ENCODE data around the gene CLIC6.
"Not testable (repeated sequence)": the region's sequence is repeated elsewhere in the genome, so short reads cannot be mapped to it uniquely, and the experiment has no call there.

CLIC6 gene

GRCh38 chr21:34695434-34695833, 26.6 kb downstream of the CLIC6 start:
- no peak for DNase-seq

- DNase-seq, result no peak
Observed at GRCh38 chr21:34696121-34696520, 27.3 kb downstream of the CLIC6 start.

GRCh38 chr21:34697826-34698225, 29.0 kb downstream of the CLIC6 start:
- DNase-seq, result no peak

GRCh38 chr21:34698270-34699015, 29.6 kb downstream of the CLIC6 start:
- no peak for DNase-seq

- DNase-seq, result no peak
Observed at GRCh38 chr21:34700605-34701004, 31.8 kb downstream of the CLIC6 start.

- DNase-seq, result no peak
Observed at GRCh38 chr21:34701726-34702125, 32.9 kb downstream of the CLIC6 start.

- no peak for DNase-seq
Observed at GRCh38 chr21:34702341-34703170, 33.8 kb downstream of the CLIC6 start.

GRCh38 chr21:34703571-34703970, 34.8 kb downstream of the CLIC6 start:
- no peak for DNase-seq

GRCh38 chr21:34704119-34704518, 35.3 kb downstream of the CLIC6 start:
- DNase-seq, result no peak

GRCh38 chr21:34705011-34705410, 36.2 kb downstream of the CLIC6 start:
- no peak for DNase-seq

GRCh38 chr21:34706337-34706736, 37.5 kb downstream of the CLIC6 start:
- DNase-seq, result no peak

- no peak for DNase-seq
Observed at GRCh38 chr21:34707876-34708325, 39.1 kb downstream of the CLIC6 start.

- no peak for DNase-seq
Observed at GRCh38 chr21:34713621-34714020, 44.8 kb downstream of the CLIC6 start.

- DNase-seq, result no peak
Observed at GRCh38 chr21:34715518-34715917, 46.7 kb downstream of the CLIC6 start.

GRCh38 chr21:34715985-34716596, 47.3 kb downstream of the CLIC6 start:
- no peak for DNase-seq

- not testable (repeated sequence) for DNase-seq
Observed at GRCh38 chr21:34718529-34718928, 49.7 kb downstream of the CLIC6 start.

- DNase-seq, result no peak
Observed at GRCh38 chr21:34722684-34723300, 54.0 kb downstream of the CLIC6 start.

GRCh38 chr21:34724131-34724856, 55.5 kb downstream of the CLIC6 start:
- DNase-seq, result no peak

- no peak for DNase-seq
Observed at GRCh38 chr21:34724857-34725195, 56.0 kb downstream of the CLIC6 start.

GRCh38 chr21:34726627-34727337, 58.0 kb downstream of the CLIC6 start:
- no peak for DNase-seq

GRCh38 chr21:34728479-34728878, 59.7 kb downstream of the CLIC6 start:
- no peak for DNase-seq

- no peak for DNase-seq
Observed at GRCh38 chr21:34730194-34730593, 61.4 kb downstream of the CLIC6 start.

All from NCI-H1105 treated with DMSO at 0.1 percent for 48 hours (cell line).